K562 treated with DMSO at 1 percent for 4 hours (cell line): ENCODE data around the gene NDE1. TPM values are rescaled to one million over a fixed set of nuclear protein-coding genes. Genes with fewer than 3 reads are reported as not detected.

Experiments
- total RNA-seq: library from RNA; unstranded; fragments of 300-600 nt; gene quantifications from 2 replicates; pipeline ENCODE4 v1.2.3, GENCODE V29; 2022; ENCODE audit not compliant: insufficient read depth

The NDE1 gene, protein sequence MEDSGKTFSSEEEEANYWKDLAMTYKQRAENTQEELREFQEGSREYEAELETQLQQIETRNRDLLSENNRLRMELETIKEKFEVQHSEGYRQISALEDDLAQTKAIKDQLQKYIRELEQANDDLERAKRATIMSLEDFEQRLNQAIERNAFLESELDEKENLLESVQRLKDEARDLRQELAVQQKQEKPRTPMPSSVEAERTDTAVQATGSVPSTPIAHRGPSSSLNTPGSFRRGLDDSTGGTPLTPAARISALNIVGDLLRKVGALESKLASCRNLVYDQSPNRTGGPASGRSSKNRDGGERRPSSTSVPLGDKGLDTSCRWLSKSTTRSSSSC
- 18.2 and 29.4 TPM in 2 replicates for total RNA-seq

GRCh38 chr16:15650019-15650697 lies at the start of gene NDE1:
NDE1 (plus strand) TSS chr16:15650245; CDS start chr16:15664779, 14,534 bp downstream.

GRCh38 chr16:15643048-15643945 lies 6.7 kb upstream of the NDE1 start, which contains the start of gene MARF1:
MARF1 (minus strand) TSS chr16:15643154; CDS start chr16:15639233, 3,921 bp downstream.

Other genes with a start within 250 kb of the NDE1 start
- gene BMERB1, start 215.7 kb upstream of the NDE1 start, total RNA-seq: 1.3 and 3.5 TPM in 2 replicates
- 15.7 and 17.6 TPM in 2 replicates for gene MARF1, start 7.1 kb upstream of the NDE1 start, total RNA-seq
- not detected in 2 replicates for gene MYH11, start 206.8 kb downstream of the NDE1 start, total RNA-seq
- gene CEP20, start 238.4 kb downstream of the NDE1 start, total RNA-seq: 43.7 and 45.8 TPM in 2 replicates